Neural cell (in vitro differentiated cells): ENCODE measurements around the gene CPEB3.

Experiments used
- EP300 ChIP-seq: fragments of 450-650 bp; conservative IDR thresholded peaks from 2 replicates; pipeline ENCODE4 v1.6.1; 2014; ENCODE audit warnings: antibody characterized with exemption, mild to moderate bottlenecking, moderate library complexity; ENCODE audit not compliant: poor library complexity, severe bottlenecking
- EZH2 ChIP-seq: fragments of 200-600, 300-800 bp; shearing (Covaris generic), sonication (generic); IDR thresholded peaks from 2 replicates; pipeline ENCODE4 v1.6.1; 2014; ENCODE audit warnings: antibody characterized with exemption, low read length, borderline replicate concordance, mild to moderate bottlenecking; ENCODE audit not compliant: insufficient read depth, poor library complexity, severe bottlenecking
- MXI1 ChIP-seq: fragments of 450-650 bp; conservative IDR thresholded peaks from 2 replicates; pipeline ENCODE4 v1.6.1; 2014; ENCODE audit warnings: antibody characterized with exemption, mild to moderate bottlenecking; ENCODE audit not compliant: poor library complexity, severe bottlenecking
- RAD21 ChIP-seq: fragments of 450-650 bp; conservative IDR thresholded peaks from 2 replicates; pipeline ENCODE4 v1.6.1; 2014; ENCODE audit warnings: antibody characterized with exemption, mild to moderate bottlenecking, moderate library complexity
- REST ChIP-seq: IDR thresholded peaks from 2 replicates; pipeline ENCODE4 v1.6.1; 2012; ENCODE audit warnings: borderline replicate concordance
- TF ChIP-seq, protein P1 (sequence below): fragments of 450-650 bp; IDR thresholded peaks from 2 replicates; pipeline ENCODE4 v1.5.1; 2014; ENCODE audit warnings: antibody characterized with exemption, mild to moderate bottlenecking, moderate library complexity; ENCODE audit not compliant: poor library complexity, severe bottlenecking

- TF ChIP-seq, protein P1, sequence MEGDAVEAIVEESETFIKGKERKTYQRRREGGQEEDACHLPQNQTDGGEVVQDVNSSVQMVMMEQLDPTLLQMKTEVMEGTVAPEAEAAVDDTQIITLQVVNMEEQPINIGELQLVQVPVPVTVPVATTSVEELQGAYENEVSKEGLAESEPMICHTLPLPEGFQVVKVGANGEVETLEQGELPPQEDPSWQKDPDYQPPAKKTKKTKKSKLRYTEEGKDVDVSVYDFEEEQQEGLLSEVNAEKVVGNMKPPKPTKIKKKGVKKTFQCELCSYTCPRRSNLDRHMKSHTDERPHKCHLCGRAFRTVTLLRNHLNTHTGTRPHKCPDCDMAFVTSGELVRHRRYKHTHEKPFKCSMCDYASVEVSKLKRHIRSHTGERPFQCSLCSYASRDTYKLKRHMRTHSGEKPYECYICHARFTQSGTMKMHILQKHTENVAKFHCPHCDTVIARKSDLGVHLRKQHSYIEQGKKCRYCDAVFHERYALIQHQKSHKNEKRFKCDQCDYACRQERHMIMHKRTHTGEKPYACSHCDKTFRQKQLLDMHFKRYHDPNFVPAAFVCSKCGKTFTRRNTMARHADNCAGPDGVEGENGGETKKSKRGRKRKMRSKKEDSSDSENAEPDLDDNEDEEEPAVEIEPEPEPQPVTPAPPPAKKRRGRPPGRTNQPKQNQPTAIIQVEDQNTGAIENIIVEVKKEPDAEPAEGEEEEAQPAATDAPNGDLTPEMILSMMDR = no peak
- TF ChIP-seq RAD21 = no peak
- TF ChIP-seq EZH2 = no peak
- TF ChIP-seq MXI1 = no peak
- TF ChIP-seq EP300 = no peak
- no peak for TF ChIP-seq REST
Measured at GRCh38 chr10:92001995-92002394, 288.9 kb downstream of the CPEB3 start.
